Neural progenitor cell (in vitro differentiated cells): ENCODE measurements around the gene SLC6A11. TPM values are rescaled to one million over a fixed set of nuclear protein-coding genes. Genes with fewer than 3 reads are reported as not detected.

Source experiments
- DNase-seq: peaks from one replicate; pipeline ENCODE4 v3.0.0-alpha.2; 2016; ENCODE audit warnings: low spot score
- H2AFZ ChIP-seq: fragments of 200-600 bp; sonication (generic); replicated peaks from 2 replicates; pipeline ENCODE4 v1.6.1; 2016; ENCODE audit warnings: antibody characterized with exemption
- H3F3A ChIP-seq: fragments of 200-600 bp; sonication (generic); 2 replicates; pipeline ENCODE4 v1.6.1; 2016; ENCODE audit warnings: antibody characterized with exemption, low read depth
- H3K27ac ChIP-seq: fragments of 200-600 bp; sonication (generic); 2 replicates; pipeline ENCODE4 v1.5.1; 2016; ENCODE audit warnings: mild to moderate bottlenecking
- H3K27me3 ChIP-seq: fragments of 200-600 bp; sonication (generic); 2 replicates; pipeline ENCODE4 v1.6.1; 2016; ENCODE audit warnings: mild to moderate bottlenecking, moderate library complexity
- H3K36me3 ChIP-seq: fragments of 200-600 bp; sonication (generic); 2 replicates; pipeline ENCODE4 v1.5.1; 2016
- H3K4me1 ChIP-seq: fragments of 200-600 bp; sonication (generic); 2 replicates; pipeline ENCODE4 v1.6.1; 2016; ENCODE audit warnings: mixed run types
- H3K4me2 ChIP-seq: fragments of 200-600 bp; sonication (generic); 2 replicates; pipeline ENCODE4 v1.6.1; 2016
- H3K4me3 ChIP-seq: fragments of 200-600 bp; sonication (generic); 2 replicates; pipeline ENCODE4 v1.5.1; 2016
- H3K79me2 ChIP-seq: fragments of 200-600 bp; sonication (generic); 2 replicates; pipeline ENCODE4 v1.6.1; 2016; ENCODE audit warnings: low read depth
- H3K9ac ChIP-seq: fragments of 200-600 bp; sonication (generic); 2 replicates; pipeline ENCODE4 v1.6.1; 2016
- H3K9me3 ChIP-seq: fragments of 200-600 bp; sonication (generic); 2 replicates; pipeline ENCODE4 v1.5.1; 2016; ENCODE audit warnings: low read depth
- H4K20me1 ChIP-seq: fragments of 200-600 bp; sonication (generic); 2 replicates; pipeline ENCODE4 v1.6.1; 2016; ENCODE audit warnings: low read depth
- H3K27ac Mint-ChIP-seq: 3 replicates; pipeline ENCODE4 v1.8.0; 2021; ENCODE audit warnings: mixed read lengths
- H3K27me3 Mint-ChIP-seq: 2 replicates; pipeline ENCODE4 v1.8.0; 2022; ENCODE audit warnings: low read depth, mild to moderate bottlenecking, inconsistent platforms, moderate library complexity, mixed read lengths; ENCODE audit not compliant: insufficient read depth
- H3K36me3 Mint-ChIP-seq: 3 replicates; pipeline ENCODE4 v1.8.0; 2021; ENCODE audit warnings: mixed read lengths
- H3K4me1 Mint-ChIP-seq: 3 replicates; pipeline ENCODE4 v1.8.0; 2021; ENCODE audit warnings: mixed read lengths
- H3K4me3 Mint-ChIP-seq: 3 replicates; pipeline ENCODE4 v1.8.0; 2021; ENCODE audit warnings: mild to moderate bottlenecking, moderate library complexity, mixed read lengths
- H3K9me3 Mint-ChIP-seq: 3 replicates; pipeline ENCODE4 v1.8.0; 2020; ENCODE audit warnings: mixed read lengths
- EZH2 ChIP-seq: fragments of 200-600 bp; sonication (generic); IDR thresholded peaks from 2 replicates; pipeline ENCODE4 v1.6.1; 2017; ENCODE audit warnings: antibody characterized with exemption, mild to moderate bottlenecking, moderate library complexity
- EZH2phosphoT487 ChIP-seq: fragments of 200-600 bp; sonication (generic); IDR thresholded peaks from 2 replicates; pipeline ENCODE4 v1.6.1; 2017; ENCODE audit warnings: antibody characterized with exemption
- total RNA-seq: library from RNA; depleted of rRNA; stranded (reverse); fragments of >200 nt; gene quantifications from 2 replicates; pipeline ENCODE4 v1.2.3, GENCODE V29; 2015; ENCODE audit warnings: low replicate concordance
- TF ChIP-seq, protein P1 (sequence below): fragments of 200-600 bp; sonication (generic); IDR thresholded peaks from 2 replicates; pipeline ENCODE4 v1.5.1; 2017; ENCODE audit warnings: antibody characterized with exemption, mild to moderate bottlenecking

Gene SLC6A11
- total RNA-seq, 1 donor from 2014 or later, result 0.86 TPM

- Histone ChIP-seq H4K20me1 (no peaks in the 10 kb centered on the region), H3K36me3 (no peaks in the 10 kb centered on the region), H3K27ac (no peak overlapping the region), H3K9me3 (no peaks in the 10 kb centered on the region), H3K4me3 (no peak overlapping the region), H3K9ac (no peak overlapping the region), H3K4me1 (no peaks in the 10 kb centered on the region), H3K79me2 (no peaks in the 10 kb centered on the region), H3F3A (no peaks in the 10 kb centered on the region), H3K27me3 (peaks cover 60% of the 10 kb centered on the region), H2AFZ (no peak overlapping the region), H3K4me2 (no peak overlapping the region)
- no peak for TF ChIP-seq EZH2phosphoT487
- TF ChIP-seq, protein P1, sequence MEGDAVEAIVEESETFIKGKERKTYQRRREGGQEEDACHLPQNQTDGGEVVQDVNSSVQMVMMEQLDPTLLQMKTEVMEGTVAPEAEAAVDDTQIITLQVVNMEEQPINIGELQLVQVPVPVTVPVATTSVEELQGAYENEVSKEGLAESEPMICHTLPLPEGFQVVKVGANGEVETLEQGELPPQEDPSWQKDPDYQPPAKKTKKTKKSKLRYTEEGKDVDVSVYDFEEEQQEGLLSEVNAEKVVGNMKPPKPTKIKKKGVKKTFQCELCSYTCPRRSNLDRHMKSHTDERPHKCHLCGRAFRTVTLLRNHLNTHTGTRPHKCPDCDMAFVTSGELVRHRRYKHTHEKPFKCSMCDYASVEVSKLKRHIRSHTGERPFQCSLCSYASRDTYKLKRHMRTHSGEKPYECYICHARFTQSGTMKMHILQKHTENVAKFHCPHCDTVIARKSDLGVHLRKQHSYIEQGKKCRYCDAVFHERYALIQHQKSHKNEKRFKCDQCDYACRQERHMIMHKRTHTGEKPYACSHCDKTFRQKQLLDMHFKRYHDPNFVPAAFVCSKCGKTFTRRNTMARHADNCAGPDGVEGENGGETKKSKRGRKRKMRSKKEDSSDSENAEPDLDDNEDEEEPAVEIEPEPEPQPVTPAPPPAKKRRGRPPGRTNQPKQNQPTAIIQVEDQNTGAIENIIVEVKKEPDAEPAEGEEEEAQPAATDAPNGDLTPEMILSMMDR, result no peak
- TF ChIP-seq EZH2, result no peak
- Mint-ChIP-seq H3K27me3 (peaks cover 21% of the 10 kb centered on the region), H3K4me1 (no peaks in the 10 kb centered on the region), H3K36me3 (no peaks in the 10 kb centered on the region), H3K27ac (no peak overlapping the region), H3K4me3 (no peak overlapping the region), H3K9me3 (no peaks in the 10 kb centered on the region)
- no peak for DNase-seq
Measured at GRCh38 chr3:10808974-10809373, 7.1 kb upstream of the SLC6A11 start.

DNA sequence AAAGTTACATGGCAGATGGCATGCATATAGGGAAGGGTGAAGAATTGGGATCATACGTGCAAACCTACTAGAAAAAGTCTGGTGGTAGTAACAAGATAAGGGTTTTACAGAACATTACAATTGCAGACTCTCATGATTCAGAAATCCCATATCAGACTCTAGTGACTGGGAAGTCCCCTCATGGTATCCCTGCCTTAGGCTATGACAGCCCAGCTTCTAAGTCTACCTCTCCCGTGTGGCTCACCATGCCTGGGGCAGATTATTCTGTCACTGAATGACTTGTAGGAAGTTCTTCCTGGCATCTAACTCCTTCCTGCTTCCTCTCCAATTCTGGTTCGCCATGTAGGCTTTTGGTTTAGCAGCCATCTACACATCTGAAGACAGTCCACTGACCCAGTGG is 5.7 kb upstream of the SLC6A11 start:
- H3K27me3 Mint-ChIP-seq, result peaks cover 31% of the 10 kb centered on the region
- Histone ChIP-seq H3K4me3 (no peak overlapping the region), H3K9ac (no peak overlapping the region), H3K79me2 (no peaks in the 10 kb centered on the region), H3K27me3 (peaks cover 60% of the 10 kb centered on the region), H4K20me1 (no peaks in the 10 kb centered on the region), H3K36me3 (no peaks in the 10 kb centered on the region), H3K9me3 (no peaks in the 10 kb centered on the region), H3K4me2 (no peak overlapping the region), H2AFZ (no peak overlapping the region), H3K4me1 (no peaks in the 10 kb centered on the region), H3F3A (no peaks in the 10 kb centered on the region), H3K27ac (no peak overlapping the region)
- DNase-seq, result no peak
- no peak overlapping the region for H3K4me3 Mint-ChIP-seq
- peaks cover 2% of the 10 kb centered on the region for H3K4me1 Mint-ChIP-seq
- H3K9me3 Mint-ChIP-seq, result no peaks in the 10 kb centered on the region
- no peaks in the 10 kb centered on the region for H3K36me3 Mint-ChIP-seq
- no peak for TF ChIP-seq EZH2phosphoT487
- TF ChIP-seq EZH2, result no peak
- TF ChIP-seq, protein P1, result no peak
- H3K27ac Mint-ChIP-seq, result no peak overlapping the region

- Histone ChIP-seq H3F3A (no peaks in the 10 kb centered on the region), H3K9ac (no peak overlapping the region), H2AFZ (no peak overlapping the region), H3K27me3 (peaks cover 67% of the 10 kb centered on the region), H3K4me3 (no peak overlapping the region), H3K4me1 (peaks cover 4% of the 10 kb centered on the region), H3K4me2 (no peak overlapping the region), H3K27ac (no peak overlapping the region), H3K79me2 (no peaks in the 10 kb centered on the region), H3K9me3 (no peaks in the 10 kb centered on the region), H4K20me1 (no peaks in the 10 kb centered on the region), H3K36me3 (no peaks in the 10 kb centered on the region)
- Mint-ChIP-seq H3K4me1 (peaks cover 6% of the 10 kb centered on the region), H3K9me3 (no peaks in the 10 kb centered on the region), H3K36me3 (no peaks in the 10 kb centered on the region), H3K4me3 (no peak overlapping the region), H3K27ac (no peak overlapping the region), H3K27me3 (peaks cover 31% of the 10 kb centered on the region)
- DNase-seq, result no peak
- TF ChIP-seq, protein P1, result no peak
- no peak for TF ChIP-seq EZH2
- TF ChIP-seq EZH2phosphoT487, result no peak
Measured at GRCh38 chr3:10813425-10813824, 2.6 kb upstream of the SLC6A11 start.
